ENCODE data around the gene TMEM163. TPM values are rescaled to one million over a fixed set of nuclear protein-coding genes. Genes with fewer than 3 reads are reported as not detected.

TMEM163 gene
- total RNA-seq, 1 experiment from 2014 or later, result 0.12 TPM

GRCh38 chr2:134690629-134691215, 28.1 kb downstream of the TMEM163 start (continued):
- no peak for TF ChIP-seq RAD21 (IDR thresholded peaks at IDR 0.05; ENCODE audit: low read depth)
- TF ChIP-seq FOSL1 (IDR thresholded peaks at IDR 0.05; ENCODE audit: low read depth), result no peak
- no peak for TF ChIP-seq CEBPB (IDR thresholded peaks at IDR 0.05; ENCODE audit: low read depth)
- no peak for TF ChIP-seq ZNF274 (IDR thresholded peaks at IDR 0.05; ENCODE audit: low read depth, low read length)
- TF ChIP-seq MAX (IDR thresholded peaks at IDR 0.05), result no peak
- no peak for TF ChIP-seq ELF1 (IDR thresholded peaks at IDR 0.05; ENCODE audit: borderline replicate concordance, low read depth)

- ATAC-seq (no peak), DNase-seq (ENCODE audit: low read depth, low spot score) (no peak)
- no peaks in the 10 kb centered on the region for H3K9me3 ChIP-seq (ENCODE audit: control insufficient read depth in 1 of 2, insufficient read depth in 1 of 2, low read depth in 1 of 2, low read length in 2 of 2)
- no peak overlapping the region for H3K4me2 ChIP-seq (ENCODE audit: low read length)
- no peaks in the 10 kb centered on the region for H3K4me1 ChIP-seq (ENCODE audit: control insufficient read depth in 1 of 2, insufficient read depth in 2 of 2, low read length in 2 of 2)
- no peaks in the 10 kb centered on the region for H3K9me2 ChIP-seq (ENCODE audit: insufficient read depth)
- ChIA-PET RAD21 (ENCODE audit: low non-redundant PET in 1 of 2, low total read pairs in 2 of 2, uncharacterized antibody in 2 of 2, unreplicated experiment in 2 of 2) (no interaction called here), POLR2A (no interaction called here), CTCF (no interaction called here)
- H2AFZ ChIP-seq (ENCODE audit: low read depth, low read length, poor library complexity, severe bottlenecking), result no peak overlapping the region
- H3K27ac ChIP-seq (ENCODE audit: low read depth, low read length), result no peak overlapping the region
- no peak for TF ChIP-seq YY1 (IDR thresholded peaks at IDR 0.05; ENCODE audit: extremely low read depth, insufficient replicate concordance, low read depth, low read length)
- no peaks in the 10 kb centered on the region for H4K20me1 ChIP-seq (ENCODE audit: insufficient read depth)
- BruUV-seq (replicated peaks), result no TSS peak
- peaks cover 8% of the 10 kb centered on the region; the same call in 1 of the 2 replicates for H3K27me3 ChIP-seq (ENCODE audit: insufficient read depth, low read length)
- intact Hi-C loops (cut with micrococcal nuclease), result no loop called here
- no peaks in the 10 kb centered on the region for H3K79me2 ChIP-seq (ENCODE audit: insufficient read depth, low read length)
- no peak overlapping the region for H3K9ac ChIP-seq (ENCODE audit: low read length)
- H3K36me3 ChIP-seq (ENCODE audit: control insufficient read depth in 1 of 2, insufficient read depth in 2 of 2, low read length in 2 of 2), result no peaks in the 10 kb centered on the region
- H3K4me3 ChIP-seq (replicated peaks in 1 of 2; ENCODE audit: low read depth in 1 of 2, low read length in 2 of 2), result no peak overlapping the region
Measured at GRCh38 chr2:134689315-134689714, 29.5 kb downstream of the TMEM163 start.

- ChIA-PET CTCF (no interaction called here), POLR2A (no interaction called here), RAD21 (ENCODE audit: low non-redundant PET in 1 of 2, low total read pairs in 2 of 2, uncharacterized antibody in 2 of 2, unreplicated experiment in 2 of 2) (no interaction called here)
- Histone ChIP-seq H3K9me2 (ENCODE audit: insufficient read depth) (no peaks in the 10 kb centered on the region), H3K79me2 (ENCODE audit: insufficient read depth, low read length) (no peaks in the 10 kb centered on the region), H3K4me1 (ENCODE audit: control insufficient read depth in 1 of 2, insufficient read depth in 2 of 2, low read length in 2 of 2) (no peaks in the 10 kb centered on the region), H3K9ac (ENCODE audit: low read length) (no peak overlapping the region), H3K4me2 (ENCODE audit: low read length) (no peak overlapping the region), H2AFZ (ENCODE audit: low read depth, low read length, poor library complexity, severe bottlenecking) (no peak overlapping the region), H3K4me3 (replicated peaks in 1 of 2; ENCODE audit: low read depth in 1 of 2, low read length in 2 of 2) (no peak overlapping the region), H3K27ac (ENCODE audit: low read depth, low read length) (no peak overlapping the region), H3K36me3 (ENCODE audit: control insufficient read depth in 1 of 2, insufficient read depth in 2 of 2, low read length in 2 of 2) (no peaks in the 10 kb centered on the region), H4K20me1 (ENCODE audit: insufficient read depth) (no peaks in the 10 kb centered on the region), H3K27me3 (ENCODE audit: insufficient read depth, low read length) (no peaks in the 10 kb centered on the region), H3K9me3 (ENCODE audit: control insufficient read depth in 1 of 2, insufficient read depth in 1 of 2, low read depth in 1 of 2, low read length in 2 of 2) (no peaks in the 10 kb centered on the region)
- no peak for DNase-seq (ENCODE audit: low read depth, low spot score)
- no peak for ATAC-seq
- no TSS peak for BruUV-seq (replicated peaks)
- no peak for TF ChIP-seq SP1 (IDR thresholded peaks at IDR 0.05; ENCODE audit: low read depth)
- TF ChIP-seq ZFX (IDR thresholded peaks at IDR 0.05), result no peak
- no peak for TF ChIP-seq MAX (IDR thresholded peaks at IDR 0.05)
- no peak for TF ChIP-seq POLR2AphosphoS5 (IDR thresholded peaks at IDR 0.05; ENCODE audit: low read depth, low read length)
- no peak for TF ChIP-seq POLR2A (IDR thresholded peaks at IDR 0.05; ENCODE audit: borderline replicate concordance, extremely low read depth, insufficient read depth, insufficient read length)
- intact Hi-C loops (cut with micrococcal nuclease), result no loop called here
Measured at GRCh38 chr2:134685967-134686366, 32.8 kb downstream of the TMEM163 start.

Measured in HCT116 (cell line).